DMS153 treated with DMSO at 0.1 percent for 48 hours (cell line): ENCODE results near the gene LPP.

Experiments
- DNase-seq: peaks from one replicate; lab custom pipeline; 2025; ENCODE audit not compliant: unreplicated experiment; lab: John Stamatoyannopoulos, UW

LPP gene

DNA sequence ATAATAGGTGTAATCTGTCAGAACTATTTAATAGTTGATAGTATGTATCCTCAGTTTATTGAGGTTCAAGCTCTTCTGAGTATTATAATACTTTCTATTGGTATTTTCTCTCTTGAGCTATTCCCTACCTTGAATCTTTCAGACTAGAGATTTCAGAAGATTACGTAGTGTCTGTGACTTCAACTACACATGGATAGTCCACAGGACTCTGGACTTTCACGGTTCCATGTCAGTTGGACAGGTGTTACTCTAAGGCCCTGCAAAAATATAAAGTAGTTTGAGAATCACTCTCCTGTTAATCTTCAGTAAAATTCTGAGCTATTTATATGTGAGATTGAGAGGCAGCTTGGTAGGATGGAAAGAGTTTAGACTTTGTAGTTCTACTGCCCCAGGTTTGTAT is 664.3 kb downstream of the LPP start:
- DNase-seq, result no peak

DNA sequence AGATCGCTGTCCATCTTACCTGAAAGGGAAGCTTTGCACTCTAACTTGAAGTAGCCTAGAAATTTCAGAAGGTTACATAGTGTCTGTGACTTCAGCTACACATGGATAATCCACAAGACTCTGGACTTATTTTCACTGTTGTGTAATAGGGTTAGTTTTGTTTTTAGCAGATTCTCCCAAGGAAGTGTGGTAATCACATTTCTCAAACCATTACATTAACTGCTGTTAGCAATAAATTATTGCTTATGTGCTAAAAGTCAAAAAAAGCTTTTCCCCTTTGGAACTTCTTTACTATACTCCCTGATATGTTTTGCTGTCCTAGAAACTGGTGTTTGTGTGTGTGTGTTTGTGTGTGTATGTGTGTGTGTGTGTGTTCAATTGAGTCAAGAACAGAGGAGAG is 666.0 kb downstream of the LPP start:
- DNase-seq, result no peak

DNA sequence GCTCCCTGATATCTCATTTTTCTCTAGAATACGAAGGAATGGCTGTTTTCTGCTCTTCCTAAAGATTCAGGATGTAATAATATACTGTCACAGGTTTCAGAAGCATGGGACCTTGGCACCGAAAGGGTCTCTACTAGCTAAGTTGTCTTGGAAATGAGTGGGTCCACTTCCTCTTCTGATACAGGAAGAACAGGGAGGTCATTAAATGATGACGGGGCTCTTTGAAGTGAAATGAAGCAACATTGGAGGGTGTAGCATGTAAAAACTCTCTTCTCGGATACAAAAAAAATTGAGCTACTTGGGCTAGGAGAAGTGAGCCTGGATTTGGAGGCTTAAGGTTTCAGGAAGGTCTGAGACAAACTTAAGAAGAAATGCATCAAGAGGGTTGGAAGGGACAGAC is 668.0 kb downstream of the LPP start:
- DNase-seq, result no peak

DNA sequence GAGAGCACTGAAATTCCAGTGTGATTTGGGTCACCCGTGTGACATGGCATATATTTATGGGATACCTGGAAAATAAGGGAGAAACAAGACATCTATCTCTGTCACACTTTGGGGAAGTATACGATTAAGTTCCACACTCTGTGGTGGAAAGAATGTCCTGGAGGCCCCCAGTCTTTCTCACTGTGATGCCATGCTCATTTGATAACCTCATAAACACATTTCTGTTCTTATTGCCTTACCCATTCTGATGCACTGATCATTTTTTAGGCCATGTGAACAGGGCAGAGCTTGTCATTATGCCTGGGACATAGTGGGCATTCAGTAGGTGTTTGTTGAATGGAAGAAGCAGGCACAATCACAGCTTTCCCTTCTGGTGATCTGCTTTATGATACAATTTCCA is 668.5 kb downstream of the LPP start:
- no peak for DNase-seq

DNA sequence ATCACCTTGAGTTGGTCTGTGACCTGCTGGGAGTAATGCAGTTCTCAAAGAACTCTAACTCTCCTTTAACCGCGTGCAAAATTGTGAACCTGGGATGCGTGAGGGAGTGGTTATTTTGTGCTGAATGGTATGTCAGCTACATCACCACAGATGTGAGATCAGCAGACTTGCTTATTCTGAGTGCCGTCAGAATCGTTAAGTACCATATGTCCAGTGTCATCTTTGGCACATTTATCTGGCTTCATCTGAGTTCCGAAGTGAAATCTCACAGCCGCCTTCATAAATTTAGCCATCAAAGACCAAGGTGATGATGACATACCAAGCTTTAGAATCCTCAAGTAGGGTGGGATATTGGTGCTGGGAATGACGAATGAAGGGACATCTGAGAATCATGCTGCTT is 670.6 kb downstream of the LPP start:
- DNase-seq, result no peak

DNA sequence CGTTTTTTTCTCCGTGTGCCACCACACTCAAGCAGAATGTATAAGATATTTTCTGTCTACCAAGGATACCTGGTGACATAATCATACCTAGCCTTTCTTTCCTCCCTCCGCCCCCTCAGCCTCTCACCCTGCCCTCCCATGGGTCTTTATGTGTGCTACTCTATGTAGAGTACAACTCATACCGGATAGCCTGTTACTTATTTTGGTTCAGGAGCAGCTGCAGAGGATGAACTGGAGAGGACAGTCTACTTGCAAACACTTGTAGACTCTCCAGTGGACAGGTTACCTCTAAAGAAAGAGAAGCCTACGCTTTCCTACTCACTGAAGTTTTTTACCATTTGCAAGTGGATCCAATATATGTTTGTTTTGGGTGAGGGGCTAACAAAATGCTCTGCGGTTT is 671.9 kb downstream of the LPP start:
- no peak for DNase-seq

DNA sequence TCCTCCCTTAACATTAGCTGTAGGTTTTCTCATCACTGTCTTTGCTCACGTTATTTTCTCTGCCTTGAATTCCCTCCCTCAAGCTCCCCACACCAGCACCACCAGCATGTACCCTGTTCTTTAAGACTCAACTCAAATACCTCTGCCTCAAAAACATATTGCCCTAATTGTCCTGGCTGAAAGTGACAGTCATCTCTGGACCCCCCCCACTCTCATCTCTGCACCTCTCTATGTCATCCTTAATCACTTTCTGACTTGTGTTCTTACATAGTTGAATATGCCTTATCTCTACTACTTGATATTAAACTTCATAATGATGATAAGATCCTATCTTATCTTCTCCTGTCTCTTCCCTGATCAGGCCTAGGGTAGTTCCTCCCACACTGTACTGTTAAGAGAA is 672.6 kb downstream of the LPP start:
- no peak for DNase-seq

DNA sequence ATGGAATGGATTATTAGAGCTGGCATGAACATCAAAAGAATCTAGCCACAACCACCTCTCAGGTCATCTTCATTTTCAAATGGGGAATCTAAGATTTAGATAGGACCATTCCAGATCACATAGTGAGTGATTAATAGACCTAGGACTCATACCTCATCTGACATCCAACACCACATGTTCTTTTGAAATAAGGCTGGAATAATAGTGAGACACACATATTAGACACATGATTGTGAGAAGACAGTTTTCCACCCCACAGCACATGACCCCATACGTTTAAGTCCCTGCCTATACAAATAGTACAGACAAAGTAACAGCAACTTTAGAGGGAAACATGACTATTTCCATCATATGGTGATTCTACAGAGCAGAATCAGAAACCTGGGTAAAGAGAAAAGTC is 673.1 kb downstream of the LPP start:
- DNase-seq, result no peak

DNA sequence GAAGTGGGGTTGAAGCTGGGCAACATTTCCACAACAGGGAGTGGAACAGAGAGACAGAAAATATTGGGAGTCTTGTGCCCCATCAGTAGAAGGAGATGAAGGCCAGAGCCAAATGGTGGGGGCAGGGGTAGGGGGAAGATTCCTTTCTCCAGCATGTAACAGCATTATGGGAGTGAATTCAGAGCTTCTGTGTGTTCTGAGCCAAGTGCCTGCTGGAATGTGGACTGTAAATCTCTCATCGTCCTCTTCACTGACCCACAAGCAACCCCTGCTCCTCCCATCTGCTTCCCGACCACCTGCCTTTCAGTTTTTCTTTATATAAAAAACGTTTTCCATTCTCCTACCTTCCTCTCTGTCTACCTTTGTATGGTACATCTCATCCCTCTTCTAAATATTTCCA is 673.6 kb downstream of the LPP start:
- no peak for DNase-seq

DNA sequence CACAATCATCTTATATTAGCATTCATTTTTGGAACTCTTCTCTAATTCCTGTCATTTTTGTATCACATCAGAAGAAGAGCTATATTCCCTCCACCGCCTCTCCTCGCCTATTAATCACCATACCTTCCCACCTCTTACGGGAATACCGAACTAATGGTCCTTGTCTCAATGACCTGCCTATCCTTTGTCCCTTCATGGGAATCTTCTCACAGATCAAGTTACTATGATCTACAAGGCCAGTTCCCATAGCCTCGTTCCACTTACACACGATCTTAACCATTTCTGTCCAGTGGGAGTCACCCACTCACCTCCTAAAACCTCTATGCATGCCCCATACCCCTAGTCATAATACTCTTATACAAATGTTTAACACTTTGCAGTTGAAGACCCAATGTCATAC is 675.2 kb downstream of the LPP start:
- DNase-seq, result no peak

DNA sequence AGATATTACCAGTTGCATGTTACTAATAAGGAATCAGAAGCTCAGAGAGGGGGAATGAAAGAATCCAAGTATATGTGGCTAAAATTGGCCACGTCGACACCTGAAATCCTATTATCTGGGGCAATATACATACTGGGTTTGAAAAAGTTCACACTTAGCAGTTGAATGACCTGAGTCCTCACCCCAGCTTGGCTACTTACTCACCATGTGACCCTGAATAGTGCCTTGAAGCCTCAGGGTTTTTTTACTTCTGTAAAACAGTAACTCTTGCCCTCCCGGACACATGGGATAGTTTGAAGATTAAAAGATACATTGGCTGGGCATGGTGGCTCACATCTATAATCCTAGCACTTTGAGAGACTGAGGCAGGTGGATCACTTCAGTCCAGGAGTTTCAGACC is 675.6 kb downstream of the LPP start:
- no peak for DNase-seq

DNA sequence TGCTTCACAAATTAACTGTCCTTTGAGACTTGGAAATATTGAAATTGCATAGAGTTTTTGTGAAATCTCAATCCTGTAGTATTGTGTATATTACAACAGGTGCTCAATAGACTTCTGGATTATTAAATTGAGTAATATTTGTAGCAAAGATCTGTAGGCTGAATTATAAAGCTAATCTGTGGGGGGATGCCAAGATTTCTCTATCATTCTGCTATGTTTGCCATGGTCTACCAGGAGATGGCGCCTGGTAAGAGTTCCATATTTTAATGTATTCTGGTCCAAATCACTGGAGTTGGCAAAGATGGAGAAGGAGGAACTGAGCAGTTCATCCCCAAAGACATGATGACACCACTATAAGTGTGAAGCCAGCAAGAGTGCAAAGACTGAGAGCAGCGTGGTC is 676.9 kb downstream of the LPP start:
- DNase-seq, result no peak

DNA sequence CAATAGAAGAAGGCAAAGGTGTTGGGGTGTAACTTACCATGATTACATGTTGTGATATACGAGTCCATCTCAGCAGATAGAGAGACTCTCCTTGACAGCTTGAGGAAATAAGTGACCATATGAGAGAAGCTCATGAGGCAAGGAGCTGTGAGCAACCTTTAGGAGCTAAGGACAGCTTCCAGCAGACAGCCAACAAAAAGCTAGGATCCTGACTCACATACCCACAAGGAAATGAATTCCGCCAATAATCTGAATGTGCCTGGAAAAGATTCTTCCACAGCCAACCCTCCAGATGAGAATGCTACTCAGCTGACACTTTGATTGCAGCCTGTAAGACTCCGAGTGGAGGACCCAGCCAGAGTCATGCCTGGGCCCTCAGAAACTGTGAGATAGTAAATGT is 678.2 kb downstream of the LPP start:
- no peak for DNase-seq

DNA sequence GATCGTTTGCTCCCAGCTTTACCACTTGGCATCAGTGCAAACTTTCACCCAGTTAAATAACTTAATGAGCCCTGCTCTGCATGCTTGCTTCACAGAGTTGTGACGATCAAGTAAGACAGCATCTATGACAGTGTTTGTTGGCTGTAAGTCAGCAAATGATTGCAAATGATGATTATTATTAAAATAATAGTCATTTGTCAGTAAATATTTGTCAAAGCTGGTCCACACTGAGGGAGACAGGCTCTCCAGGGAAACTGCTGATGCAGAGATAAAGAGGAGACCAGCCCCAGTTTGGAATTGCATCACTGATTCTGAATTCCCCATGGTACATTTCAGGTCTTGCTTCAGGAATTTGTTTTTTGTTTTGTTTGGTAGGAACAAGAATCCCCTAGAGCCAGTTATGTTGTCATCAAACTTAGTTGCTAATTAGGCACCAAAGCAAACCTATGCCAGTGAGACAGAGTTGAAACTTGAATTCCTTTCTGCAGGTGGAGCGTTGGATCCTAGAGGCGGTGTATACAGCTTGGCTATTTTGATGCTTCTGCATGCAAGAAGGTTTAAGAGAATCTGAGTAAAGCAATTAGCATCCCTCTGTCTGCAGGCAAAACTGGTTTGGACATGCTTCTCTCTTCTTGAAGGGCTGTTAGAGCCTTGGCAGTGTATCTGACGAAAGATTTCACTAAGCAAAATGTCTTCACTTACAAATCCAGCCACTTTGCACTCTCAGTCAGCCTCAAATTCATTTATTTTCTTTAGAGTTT is 679.2 kb downstream of the LPP start:
- DNase-seq, result no peak

DNA sequence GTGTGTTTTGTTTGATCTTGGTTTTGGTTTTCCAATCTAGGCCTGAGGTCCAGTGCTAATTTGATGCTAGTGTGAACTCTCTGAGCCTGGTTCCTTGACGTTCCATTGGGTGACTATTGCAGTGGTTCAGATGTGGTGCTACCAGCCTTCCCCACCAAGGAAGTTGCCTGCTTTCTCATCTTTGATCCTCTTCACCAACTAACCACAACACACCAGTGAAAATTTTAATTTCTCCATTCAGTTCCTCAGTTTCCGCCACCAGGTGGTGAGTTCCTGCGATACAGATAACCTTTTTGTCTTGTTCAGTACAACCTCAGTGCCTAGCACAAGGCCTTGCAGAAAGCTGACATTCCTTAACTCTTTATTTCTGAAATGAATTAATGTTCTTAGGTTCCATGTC is 680.4 kb downstream of the LPP start:
- no peak for DNase-seq

DNA sequence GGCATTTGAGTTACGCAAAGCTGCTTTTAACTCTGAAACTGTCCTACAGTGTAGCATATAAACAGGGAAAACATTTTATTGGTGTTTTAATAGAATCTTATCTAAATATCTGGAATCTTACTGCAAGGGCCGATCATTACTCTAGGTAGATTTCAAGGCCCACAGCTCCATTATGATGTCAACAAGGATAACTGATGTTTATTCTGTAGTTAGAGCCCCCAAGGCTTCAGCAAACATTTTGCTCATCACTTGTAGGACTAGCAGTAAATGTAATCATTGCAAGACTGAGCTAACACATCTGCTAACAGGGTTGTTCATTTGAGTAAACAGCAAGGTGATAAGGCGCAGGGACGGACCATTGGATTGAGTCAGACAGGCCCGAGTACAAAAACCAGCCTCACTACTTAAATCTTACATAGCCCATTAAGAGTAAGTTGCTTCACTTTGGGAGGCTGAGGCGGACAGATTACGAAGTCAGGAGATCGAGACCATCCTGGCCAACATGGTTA is 685.3 kb downstream of the LPP start:
- DNase-seq, result no peak

DNA sequence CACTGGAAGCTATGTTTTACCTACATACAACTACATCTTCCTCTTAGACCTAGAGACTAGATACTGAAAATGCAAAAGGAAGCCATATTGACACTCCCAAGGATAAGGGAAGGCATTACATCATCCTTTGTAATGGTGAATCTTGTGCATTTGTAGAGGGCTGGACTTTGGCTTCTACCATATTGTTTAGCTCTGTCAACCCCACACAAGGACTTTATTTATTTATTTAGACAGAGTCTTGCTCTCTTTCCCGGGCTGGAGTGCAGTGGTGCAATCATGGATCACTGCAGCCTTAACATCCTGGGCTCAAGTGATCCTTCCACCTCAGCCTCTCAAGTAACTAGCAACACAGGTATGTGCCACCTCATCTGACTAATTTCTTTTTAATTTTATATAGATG is 686.3 kb downstream of the LPP start:
- DNase-seq, result no peak

DNA sequence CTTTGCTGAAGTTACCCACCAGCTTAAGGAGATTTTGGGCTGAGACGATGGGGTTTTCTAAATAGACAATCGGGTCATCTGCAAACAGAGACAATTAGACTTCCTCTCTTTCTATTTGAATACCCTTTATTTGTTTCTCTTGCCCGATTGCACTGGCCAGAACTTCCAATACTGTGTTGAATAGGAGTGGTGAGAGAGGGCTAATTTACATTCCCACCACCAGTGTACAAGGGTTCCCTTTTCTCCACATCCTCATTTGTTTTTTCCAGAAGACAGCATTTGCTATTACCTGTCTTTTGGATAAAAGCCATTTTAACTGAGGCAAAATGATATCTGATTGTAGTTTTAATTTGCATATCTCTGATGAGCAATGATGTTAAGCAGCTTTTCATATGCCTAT is 687.9 kb downstream of the LPP start:
- DNase-seq, result no peak

DNA sequence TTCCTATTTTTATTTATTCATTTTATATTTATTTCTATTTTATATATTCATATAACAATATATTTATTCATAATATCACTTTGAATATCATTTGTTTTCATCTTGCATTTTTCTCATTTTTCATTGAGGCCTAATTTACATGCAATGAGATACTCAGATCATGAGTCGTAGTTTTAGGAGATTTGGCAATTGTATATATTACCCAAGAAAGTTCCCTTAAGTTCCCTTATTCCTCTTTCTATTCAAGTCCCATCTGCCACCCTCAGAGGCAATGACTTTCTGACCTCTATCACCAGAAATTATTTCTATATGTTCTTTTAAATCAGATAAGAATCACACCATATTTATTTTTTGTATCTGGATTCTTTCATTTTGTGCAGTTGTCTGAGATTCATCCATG is 688.7 kb downstream of the LPP start:
- DNase-seq, result no peak

DNA sequence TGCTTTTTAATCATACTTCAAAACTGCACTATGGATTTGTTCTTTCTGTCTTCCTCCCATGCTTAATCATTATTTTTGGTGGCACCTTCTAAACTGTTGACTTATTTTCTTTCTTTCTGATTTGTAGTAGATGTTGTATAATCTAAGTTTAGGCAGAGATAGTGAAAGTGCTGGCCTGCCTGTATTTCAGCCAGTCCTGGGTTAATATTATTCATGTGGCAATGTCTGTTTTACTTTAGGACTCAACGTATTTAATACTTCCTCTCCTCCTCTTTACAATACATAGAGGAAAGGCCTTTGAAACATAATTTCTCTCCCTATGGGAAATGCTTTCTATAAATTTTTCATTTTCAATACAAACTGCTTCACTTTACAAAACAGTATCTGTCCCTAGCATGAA is 690.1 kb downstream of the LPP start:
- DNase-seq, result no peak

DNA sequence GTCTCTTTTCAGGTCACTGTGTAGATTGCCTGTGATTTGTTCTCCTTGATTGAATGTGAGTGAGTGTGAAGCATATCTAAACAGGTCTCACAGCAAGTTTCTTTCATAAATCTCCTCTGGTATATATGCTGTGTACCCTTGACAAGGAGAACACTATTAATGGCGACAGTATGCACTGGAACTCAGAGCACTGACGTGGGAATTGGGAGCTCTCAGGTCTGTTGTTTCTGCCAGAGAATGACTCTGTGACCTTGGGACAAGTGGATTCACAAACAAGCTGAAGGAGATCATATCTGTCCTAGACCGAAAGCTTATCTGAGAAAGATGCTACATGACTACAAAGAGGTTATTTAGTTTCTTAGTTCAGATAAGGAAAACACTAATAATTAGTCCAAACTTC is 691.6 kb downstream of the LPP start:
- DNase-seq, result no peak

DNA sequence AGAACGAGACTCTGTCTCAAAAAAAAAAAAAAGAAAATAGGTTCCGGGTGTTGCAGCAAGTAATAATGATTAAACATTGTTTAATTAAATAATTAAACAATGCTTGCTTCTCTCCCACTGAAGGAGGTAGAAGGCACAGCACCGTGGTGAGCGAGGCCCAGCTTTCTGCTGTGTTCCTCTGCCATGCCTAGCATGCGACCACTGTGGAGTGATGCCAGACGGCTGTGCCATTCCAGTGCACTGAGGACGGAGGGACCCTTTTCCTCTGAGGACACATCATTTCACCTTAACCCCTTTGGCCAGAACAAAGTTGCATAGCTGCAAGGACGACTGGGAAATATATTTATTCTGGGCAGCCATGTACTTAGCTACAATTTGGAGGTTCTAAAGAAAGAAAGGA is 695.0 kb downstream of the LPP start:
- DNase-seq, result no peak
